Fibroblast of the aortic adventitia (primary cell): ENCODE results near the gene RASEF. TPM values are rescaled to one million over a fixed set of nuclear protein-coding genes. Genes with fewer than 3 reads are reported as not detected.

Experiments used
- DNase-seq: peaks from one replicate; pipeline ENCODE4 v3.0.0-alpha.2; 2010; ENCODE audit warnings: low read depth
- H3K4me3 ChIP-seq: 2 replicates; pipeline ENCODE4 v1.5.1; 2011; ENCODE audit warnings: low read depth, mild to moderate bottlenecking, control low read depth, low read length, moderate library complexity
- CTCF ChIP-seq: IDR thresholded peaks from 2 replicates; pipeline ENCODE4 v1.5.1; 2011; ENCODE audit warnings: mild to moderate bottlenecking, low read length, control low read depth, inconsistent platforms; ENCODE audit not compliant: insufficient read depth
- total RNA-seq: library from RNA; depleted of rRNA; stranded (reverse); fragments of >200 nt; gene quantifications from 2 replicates; pipeline ENCODE4 v1.2.3, GENCODE V29; 2012; ENCODE audit warnings: low replicate concordance

Gene RASEF
- total RNA-seq, 1 donor: 0.27 TPM

- no peak for TF ChIP-seq CTCF
- no peak overlapping the region for H3K4me3 ChIP-seq
- no peak for DNase-seq
Observed at GRCh38 chr9:82998409-82998808, 64.5 kb downstream of the RASEF start.

DNA sequence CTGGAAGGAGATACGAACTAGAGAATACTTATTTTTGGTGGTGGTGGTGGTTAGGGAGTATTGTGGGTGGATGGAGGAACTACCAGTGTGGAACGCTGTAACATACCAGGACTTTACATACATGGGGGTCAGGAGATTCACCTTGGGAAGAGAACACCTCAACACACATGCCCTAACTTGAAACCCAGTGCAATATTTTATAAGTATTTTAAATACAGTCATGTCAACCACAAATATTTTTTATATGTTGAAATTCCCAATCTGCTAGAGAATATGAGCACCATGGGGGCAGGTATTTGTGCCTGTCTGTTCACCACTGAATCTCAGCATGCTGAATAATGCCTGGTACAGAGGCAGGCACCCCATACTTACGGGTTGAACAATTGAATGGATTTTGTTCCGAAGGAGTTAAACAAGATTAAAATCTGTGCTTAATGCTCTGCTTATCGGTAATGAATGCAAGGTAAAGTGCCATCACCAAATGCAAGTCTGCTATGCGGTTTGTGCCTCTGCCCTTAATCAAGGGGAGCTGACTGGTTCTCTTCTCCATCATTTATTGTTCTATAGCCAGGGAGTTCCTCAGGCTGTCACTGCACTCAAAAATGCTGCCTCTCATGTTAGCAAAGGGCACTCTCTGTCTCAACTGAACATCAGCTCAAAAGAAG lies 65.3 kb downstream of the RASEF start:
- DNase-seq: no peak
- H3K4me3 ChIP-seq: no peak overlapping the region
- TF ChIP-seq CTCF: no peak

DNA sequence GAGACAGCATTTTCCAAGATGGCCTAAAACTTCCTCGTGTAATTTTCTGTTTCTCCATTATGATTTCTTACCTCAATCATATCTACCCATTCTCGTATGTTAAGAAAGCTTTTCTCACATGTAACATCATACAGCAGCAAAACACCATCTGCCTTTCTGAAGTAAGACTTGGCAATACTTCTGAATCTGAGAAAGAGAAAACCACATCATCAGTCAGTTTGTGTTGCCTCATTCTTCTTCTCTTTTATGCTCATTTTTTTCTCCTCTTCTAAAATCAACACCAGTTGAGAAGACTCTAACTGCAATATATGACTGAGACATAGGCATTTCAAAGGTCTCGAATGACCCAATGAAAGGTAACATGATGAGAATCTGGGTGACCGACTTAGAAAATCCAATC lies 66.0 kb downstream of the RASEF start:
- H3K4me3 ChIP-seq: no peak overlapping the region
- TF ChIP-seq CTCF: no peak
- no peak for DNase-seq

DNA sequence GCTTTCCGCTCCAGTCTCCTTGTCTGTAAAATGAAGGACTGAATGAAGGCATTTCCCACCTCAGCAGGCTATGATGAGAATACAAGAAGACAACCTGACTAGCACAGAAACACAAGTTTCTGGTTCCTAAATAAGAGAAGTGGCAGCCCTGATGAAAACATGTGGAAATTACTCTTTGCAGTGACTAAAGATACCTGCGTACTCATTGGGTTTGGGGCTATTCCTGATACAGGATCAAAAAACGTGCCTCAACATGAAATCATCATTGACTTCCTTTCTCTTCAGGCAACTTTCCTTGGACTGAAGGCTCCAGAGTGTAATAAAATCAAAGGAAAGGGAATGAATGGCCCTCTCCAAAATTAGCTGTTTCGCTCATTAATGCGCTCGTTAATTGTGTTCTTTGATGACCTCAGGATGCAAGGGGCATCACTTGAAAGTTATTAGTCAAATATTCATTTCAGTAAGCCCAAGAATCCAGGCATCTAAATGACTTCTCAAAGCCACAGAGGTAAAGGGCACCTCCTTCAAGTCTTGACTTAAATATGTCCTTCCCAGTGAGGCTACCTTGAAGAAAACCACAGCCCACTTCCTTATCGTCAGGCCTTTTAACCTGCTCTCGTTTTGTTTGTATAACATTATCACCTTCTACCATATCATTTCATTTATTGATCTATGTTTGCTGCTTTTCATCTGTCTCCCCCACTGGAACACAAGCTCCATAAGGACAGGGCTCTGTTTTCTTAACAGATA lies 68.9 kb downstream of the RASEF start:
- no peak for TF ChIP-seq CTCF
- no peak for DNase-seq
- H3K4me3 ChIP-seq: no peak overlapping the region

DNA sequence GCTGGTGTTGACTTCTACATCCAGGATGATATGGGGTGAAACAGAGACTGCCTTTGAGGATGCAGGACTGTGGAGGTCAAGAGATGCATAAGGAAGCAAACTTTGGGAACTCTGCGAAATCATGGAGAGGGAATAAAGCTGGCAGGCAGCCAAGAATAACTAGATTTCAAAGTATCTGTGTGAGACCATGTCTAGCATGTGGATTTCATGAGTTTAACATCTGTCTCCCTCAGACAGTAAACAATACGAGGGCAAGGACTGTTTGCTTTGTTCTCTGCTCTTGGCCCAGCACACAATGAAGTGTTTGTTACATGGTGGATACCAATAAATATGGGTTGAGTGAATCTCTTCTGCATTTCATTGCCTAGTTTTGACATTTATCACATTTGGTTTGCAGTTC lies 71.3 kb downstream of the RASEF start:
- DNase-seq: no peak
- no peak for TF ChIP-seq CTCF
- no peak overlapping the region for H3K4me3 ChIP-seq

DNA sequence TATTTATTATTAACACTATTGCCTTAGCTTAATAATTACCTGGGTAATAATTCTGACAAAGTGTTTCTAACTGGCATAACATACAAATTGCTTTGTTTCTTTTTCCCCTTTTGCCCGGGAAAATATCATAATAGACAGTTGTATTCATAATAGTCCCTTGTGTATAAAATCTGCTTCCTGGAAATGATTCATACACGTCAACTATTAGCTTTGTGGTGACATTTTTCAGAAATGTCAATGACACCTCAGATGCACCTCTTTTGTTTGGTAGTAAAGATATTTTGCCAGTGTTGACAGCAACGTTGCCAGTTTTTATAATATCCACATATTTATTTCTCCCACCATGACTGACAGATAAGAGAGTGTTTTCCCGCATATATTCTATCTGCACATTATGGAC lies 73.0 kb downstream of the RASEF start:
- H3K4me3 ChIP-seq: no peak overlapping the region
- DNase-seq: no peak
- TF ChIP-seq CTCF: no peak
